GM12891 (cell line): ENCODE data around the gene JUN.

ENCODE experiments used
- POLR2A ChIP-seq: IDR thresholded peaks from 2 replicates; pipeline ENCODE4 v1.6.1; 2011; ENCODE audit warnings: low read depth, low read length, control low read depth
- POLR2AphosphoS5 ChIP-seq: IDR thresholded peaks from 2 replicates; pipeline ENCODE4 v1.6.1; 2011; ENCODE audit warnings: low read depth, low read length, control low read depth
- TAF1 ChIP-seq: IDR thresholded peaks from 2 replicates; pipeline ENCODE4 v1.6.1; 2011; ENCODE audit warnings: low read depth, low read length, control low read depth

GRCh38 chr1:58732087-58732775 lies 51.6 kb downstream of the JUN start:
- TF ChIP-seq POLR2A (no peak), POLR2AphosphoS5 (no peak), TAF1 (no peak)
